Measurements from ENCODE around the gene SKA2.
"Not testable (repeated sequence)": the region's sequence is repeated elsewhere in the genome, so short reads cannot be mapped to it uniquely, and the experiment has no call there.

Gene SKA2

DNA sequence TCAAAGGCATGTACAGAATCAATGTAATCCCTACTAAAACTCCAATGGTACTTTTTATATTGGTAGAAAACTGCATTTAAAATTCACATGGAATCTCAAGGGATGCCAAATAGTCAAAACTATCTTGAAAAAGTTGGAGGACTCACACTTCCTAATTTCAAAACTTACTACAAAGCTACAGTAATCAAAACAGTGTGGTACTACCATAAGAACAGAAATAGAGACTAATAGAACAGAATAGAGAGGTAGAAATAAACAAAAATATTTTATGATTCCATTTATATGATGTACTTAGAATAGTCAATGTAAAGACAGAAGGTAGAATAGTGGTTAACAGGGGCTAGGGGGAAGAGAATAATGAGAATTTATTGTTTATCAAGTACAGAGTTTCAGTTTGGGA is 57.1 kb downstream of the SKA2 start:
- no peak for DNase-seq (ENCODE audit: low read depth, low spot score)

DNA sequence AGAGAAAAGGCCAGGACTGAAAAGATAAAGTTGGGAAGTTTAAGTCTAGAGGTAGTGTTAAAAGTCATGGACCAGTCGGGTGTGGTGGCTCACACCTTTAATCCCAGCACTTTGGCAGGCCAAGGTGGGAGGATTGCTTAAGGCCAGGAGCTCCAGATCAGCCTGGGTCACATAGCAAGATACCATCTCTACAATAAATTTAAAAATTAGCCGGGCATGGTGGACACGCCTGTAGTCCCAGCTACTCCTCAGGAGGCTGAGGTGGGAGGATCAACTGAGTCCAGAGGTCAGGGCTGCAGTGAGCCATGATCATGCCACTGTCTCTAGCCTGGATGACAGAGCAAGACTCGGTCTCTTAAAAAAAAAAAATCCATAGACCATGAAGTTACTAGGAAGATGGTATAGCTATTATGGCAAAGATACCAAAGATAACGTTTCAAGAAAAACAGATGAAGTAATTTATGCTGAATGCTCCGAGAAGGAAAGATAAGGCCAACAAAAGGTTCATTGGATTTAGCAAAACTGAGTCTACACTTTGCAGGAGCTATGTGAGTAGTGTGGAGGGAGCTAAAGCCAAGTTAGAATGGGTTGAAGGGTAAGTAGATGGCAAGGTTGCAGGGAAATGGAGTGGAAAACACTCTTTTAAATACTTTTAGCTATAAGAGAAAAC is 60.0 kb downstream of the SKA2 start:
- no peak for DNase-seq (ENCODE audit: low read depth, low spot score)

GRCh38 chr17:59093702-59094231 is 61.2 kb downstream of the SKA2 start:
- DNase-seq (ENCODE audit: low read depth, low spot score) = peak; percentile 60

DNA sequence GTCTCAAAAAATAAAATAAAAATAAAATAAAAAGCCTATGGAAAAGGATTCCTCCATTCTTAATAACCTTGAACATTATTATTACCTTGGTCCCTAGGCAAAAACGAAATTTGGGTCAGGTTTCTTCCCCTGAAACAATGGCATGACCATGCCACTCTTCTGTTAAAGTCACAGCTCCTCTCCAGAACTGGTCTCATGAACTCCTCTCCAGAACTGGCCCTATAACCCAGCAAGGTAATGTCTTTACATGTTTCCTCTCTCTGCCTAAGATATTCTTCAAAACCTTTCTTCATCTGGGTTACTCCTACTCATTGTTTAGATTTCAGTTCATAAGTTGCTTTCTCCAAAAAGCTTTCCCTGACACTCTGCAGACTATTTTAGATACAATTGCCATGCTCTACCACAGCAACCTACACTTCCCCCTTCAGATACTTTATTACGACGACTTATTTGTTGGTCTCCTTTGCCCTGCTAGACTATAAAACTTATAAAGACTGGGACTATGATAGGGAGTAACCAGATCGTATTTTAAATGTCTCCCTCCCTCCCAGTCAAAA is 61.8 kb downstream of the SKA2 start:
- no peak for DNase-seq (ENCODE audit: low read depth, low spot score)

DNA sequence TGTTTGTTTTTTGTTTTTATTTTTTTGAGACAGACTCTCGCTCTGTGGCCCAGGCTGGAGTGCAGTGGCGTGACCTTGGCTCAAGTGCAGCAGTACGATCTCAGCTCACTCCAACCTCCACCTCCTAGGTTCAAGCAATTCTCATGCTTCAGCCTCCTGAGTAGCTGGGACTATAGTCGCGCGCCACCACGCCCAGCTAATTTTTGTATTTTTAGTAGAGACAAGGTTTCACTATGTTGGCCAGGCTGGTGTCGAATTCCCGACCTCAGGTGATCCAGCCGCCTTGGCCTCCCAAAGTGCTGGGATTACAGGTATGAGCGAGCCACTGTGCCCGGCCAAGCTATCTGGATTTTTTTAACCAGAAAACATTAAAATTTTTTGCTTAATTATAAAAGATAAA is 64.4 kb downstream of the SKA2 start:
- not testable (repeated sequence) for DNase-seq (ENCODE audit: low read depth, low spot score)

DNA sequence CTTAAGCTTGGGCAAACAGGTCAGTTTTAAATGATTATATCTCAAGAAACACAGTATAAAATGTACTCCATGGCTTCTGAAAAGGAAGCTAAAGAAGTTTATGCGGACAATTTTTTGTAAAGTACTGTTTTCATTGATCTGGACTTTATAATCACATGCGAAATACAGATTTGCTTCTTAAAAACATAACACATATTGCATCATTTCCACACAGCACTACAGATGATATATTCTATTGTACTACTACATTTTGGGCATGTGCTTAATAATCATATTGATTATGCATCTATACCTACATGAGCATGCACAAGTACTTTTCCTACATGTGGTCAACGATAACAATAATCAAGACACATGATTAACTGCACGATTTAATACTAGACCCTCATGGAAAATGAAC is 70.8 kb downstream of the SKA2 start:
- DNase-seq (ENCODE audit: low read depth, low spot score) = no peak

- no peak for DNase-seq (ENCODE audit: low read depth, low spot score)
These were observed 80.5 kb downstream of the SKA2 start for GRCh38 chr17:59074494-59074893.

- no peak for DNase-seq (ENCODE audit: low read depth, low spot score)
These were observed 81.0 kb downstream of the SKA2 start for GRCh38 chr17:59073972-59074371.

GRCh38 chr17:59069856-59070255 is 85.1 kb downstream of the SKA2 start:
- no peak for DNase-seq (ENCODE audit: low read depth, low spot score)

GRCh38 chr17:59067756-59068155 is 87.2 kb downstream of the SKA2 start:
- DNase-seq (ENCODE audit: low read depth, low spot score) = no peak

- DNase-seq (ENCODE audit: low read depth, low spot score) = no peak
These were observed 87.6 kb downstream of the SKA2 start for GRCh38 chr17:59067340-59067739.

DNA sequence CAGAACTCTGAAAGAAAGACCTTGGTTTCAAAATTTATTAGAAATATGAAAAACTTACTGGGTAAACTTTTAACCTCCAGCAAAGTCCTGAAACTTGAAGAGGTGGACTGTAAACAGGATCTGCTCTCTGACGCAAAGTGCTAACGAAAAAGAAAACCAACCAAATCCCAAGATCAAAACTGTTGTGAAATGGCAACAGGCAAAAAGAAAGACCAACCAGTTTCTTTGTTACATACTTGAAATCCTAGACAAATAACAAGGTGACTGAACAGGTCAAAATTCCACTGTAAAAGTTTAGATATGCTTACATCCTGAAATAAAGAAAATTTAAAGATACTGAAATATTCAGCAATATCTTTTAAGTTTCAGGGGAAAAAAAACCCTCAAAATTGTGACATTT is 92.5 kb downstream of the SKA2 start:
- no peak for DNase-seq (ENCODE audit: low read depth, low spot score)
